ENCODE results near the gene TSPAN15.

GRCh38 chr10:69407621-69408301 lies 43.5 kb upstream of the TSPAN15 start:
- TF ChIP-seq CTCF (IDR thresholded peaks at IDR 0.05; ENCODE audit: borderline replicate concordance, extremely low read depth, low read length, poor library complexity, severe bottlenecking), result peak; percentile 66
- no peak for TF ChIP-seq EZH2 (IDR thresholded peaks at IDR 0.05; ENCODE audit: borderline replicate concordance, low read depth, low read length, severe bottlenecking)

Measured in DND-41 (cell line).